NCI-H1930 (cell line): ENCODE measurements around the gene GCG.
A peak's percentile ranks its signal among the peaks of the same experiment; 100 is the strongest.

ENCODE experiments used
- DNase-seq, 2 experiments: peaks; one replicate each; lab custom pipeline; 2025; lab: John Stamatoyannopoulos, UW

The GCG gene

DNA sequence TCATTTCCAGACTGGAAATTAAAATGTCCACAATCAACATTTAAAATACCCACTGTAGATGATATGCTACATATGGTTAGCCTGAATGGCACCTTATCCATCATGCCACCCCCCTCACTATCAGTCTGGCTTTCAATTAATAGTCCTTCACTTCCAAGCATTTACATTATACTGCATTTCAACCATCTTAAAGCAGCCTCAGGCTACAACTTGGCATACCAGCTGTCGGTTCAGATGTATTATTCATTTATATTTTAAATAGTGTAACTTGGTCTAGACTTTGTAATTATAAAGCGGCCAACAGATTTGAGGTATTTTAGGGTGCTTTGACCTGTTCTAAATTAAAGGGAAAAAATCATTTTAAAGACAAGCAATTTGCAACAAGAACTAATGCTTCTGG, 2.6 kb downstream of the GCG start:
- no peak for DNase-seq

DNA sequence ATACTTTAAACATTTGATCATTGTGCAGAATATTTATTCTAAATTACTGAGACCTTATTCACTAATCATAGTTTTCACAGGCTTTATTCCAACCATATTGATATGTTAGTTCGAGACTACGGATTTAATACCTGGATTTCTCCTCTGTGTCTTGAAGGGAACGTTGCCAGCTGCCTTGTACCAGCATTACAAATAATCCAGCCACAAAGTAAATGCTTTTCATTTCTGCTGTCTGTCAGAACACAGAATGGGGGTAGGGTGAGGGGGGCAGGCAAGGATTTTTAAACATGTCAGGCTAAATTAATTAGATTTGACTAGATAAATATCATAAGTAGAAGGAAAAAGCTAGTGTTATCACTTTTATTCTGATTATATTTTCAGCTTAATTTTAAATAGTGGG, 3.1 kb downstream of the GCG start:
- no peak for DNase-seq

DNA sequence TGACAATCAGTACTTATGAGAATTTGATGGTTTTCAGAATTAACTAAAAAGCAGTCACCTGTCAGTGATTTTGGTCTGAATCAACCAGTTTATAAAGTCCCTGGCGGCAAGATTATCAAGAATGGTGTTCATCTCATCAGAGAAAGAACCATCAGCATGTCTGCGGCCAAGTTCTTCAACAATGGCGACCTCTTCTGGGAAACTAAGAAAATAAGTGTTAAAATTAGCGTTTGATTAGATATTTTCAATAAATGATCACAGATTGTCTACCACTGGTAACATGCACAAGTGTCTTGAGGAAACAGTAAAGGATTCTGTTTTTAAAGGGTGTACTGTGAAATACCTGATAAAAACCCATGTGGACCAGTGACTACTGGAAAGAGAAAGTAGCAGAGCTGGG, 8.1 kb downstream of the GCG start:
- DNase-seq: no peak

DNA sequence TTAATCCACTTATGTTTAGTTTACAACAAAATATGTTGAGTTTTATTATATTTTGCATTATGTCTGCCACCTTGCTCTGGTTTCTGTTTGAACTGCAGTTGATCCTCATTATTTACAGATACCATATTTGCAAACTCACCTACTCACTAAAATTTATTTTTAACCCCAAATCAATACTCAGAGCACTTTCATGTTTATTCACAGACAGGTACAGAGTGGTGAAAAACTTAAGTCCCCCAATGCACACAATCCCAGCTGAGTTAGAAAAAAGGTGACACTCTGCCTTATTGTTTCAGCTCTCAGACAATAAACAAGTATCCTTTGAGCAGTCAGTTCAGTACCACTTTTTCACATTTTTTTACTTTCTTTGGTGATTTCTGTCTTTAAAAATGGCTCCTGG, 13.7 kb downstream of the GCG start:
- no peak for DNase-seq

DNA sequence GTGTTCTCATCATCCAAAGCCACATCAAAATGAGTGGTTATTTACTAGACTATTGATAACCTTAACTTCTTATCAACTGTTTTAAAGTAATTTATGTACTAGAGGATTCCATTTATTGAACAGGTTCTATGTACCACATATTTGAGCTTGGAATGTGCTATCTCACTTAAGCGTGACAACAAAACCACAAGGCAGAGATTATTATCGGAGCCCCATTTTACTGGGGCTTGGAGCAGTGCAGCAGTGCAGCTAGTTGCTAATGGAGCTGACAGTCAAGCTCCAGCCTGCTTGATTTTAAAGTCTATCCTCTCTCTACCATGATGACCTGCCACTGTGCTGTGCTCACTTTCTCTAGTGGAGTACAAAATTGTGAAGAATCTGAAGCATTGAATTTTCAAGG, 24.6 kb downstream of the GCG start:
- no peak for DNase-seq

DNA sequence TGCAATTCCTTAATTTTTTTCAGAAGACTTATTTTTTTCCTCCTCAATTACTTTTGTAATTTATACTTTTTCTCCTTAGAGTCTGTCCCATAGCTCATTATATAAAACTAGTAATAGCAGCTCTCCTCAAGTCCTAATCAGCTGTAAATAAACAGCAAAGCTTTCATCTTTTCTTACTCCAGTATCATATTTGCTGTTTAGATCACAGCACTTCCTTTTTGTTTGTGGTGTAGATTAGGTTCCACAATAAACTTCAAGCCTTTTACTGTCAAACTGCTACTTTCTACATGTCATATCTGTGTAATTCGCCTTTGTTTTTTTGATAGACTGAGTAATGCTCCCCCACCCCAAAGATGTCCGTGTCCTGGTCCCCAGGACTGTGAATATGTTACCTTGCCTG, 25.5 kb downstream of the GCG start:
- no peak for DNase-seq

DNA sequence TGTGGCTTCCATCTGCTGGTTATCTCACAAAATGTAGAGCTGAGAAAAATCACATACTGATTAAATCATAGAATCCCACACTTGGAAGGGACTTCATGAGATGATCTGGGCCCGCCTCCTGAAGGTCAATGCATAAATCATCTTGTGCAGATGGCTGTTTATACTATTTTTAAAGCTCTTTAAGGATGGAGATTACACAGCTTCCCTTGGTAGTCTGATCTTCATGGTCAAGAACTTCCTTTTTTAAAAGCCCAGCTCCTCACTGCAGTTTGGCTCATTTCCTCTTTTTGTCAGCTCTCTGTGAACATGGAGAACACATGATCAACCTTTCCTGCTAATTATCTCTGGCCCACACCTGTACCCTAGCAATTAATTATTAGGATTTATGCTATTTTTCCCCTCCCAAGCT, 25.9 kb downstream of the GCG start:
- DNase-seq: no peak

DNA sequence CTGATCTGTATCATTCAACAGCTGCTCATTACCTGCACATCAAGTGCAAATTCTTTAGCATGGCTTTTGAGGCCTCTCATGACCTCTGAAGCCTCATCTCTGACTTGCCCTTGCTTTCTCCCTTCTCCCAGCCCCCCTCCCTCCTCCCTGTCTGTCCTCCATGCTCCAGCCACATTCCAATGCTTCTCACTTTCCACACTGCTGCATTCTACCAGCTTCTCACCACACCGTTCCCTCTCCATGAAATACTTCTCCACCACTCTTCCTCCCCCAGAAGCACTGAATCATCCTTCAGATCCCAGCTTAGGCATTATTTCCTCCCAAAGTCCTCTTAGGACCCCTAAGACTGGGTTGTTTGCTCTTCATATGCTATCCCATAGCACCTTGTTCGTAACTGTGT, 26.9 kb downstream of the GCG start:
- DNase-seq: no peak

DNA sequence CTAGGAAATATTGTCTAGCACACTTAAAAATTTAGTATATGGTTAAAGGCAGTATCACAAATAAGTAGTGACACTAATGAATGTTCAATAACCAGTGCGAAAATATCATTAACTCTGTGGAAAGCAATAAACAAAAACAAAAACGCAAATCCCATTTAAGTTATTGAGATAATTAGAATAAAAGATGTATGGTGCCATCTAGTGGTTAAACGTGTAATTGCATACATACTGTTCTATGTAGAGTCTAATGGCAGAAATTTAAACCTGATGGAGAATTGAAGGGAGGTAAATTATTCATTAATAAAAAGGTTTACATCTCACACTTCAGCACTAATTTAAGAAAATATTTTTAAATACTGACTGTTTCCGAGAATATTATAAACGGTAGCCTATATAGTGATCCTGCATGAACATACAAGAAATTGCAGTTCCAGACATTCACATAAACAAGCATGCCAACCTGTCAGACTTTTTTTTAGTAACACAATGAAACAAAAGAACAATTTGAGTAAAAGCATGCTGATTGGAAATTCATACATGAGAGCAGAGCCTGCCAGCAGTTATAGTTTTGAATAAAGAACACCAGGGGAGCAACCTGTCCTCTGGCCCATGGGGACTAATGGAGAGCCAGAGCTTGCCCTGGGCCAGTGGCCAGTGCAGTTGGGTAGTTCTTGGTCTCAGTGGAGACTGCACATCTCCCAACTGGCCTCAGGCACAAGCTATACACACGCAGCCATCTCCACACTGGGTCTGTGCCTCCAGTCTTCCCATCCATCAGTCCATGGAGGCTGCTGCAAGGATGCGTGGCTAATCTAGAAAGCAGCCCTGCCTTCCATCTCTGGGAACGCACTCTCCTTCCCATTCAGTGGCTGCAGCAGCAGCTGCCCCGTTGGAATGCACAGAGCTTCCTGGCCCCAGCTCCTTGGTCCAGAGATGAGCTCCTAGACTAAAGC, 28.0 kb downstream of the GCG start:
- peak; percentile 27 to 57 for DNase-seq

DNA sequence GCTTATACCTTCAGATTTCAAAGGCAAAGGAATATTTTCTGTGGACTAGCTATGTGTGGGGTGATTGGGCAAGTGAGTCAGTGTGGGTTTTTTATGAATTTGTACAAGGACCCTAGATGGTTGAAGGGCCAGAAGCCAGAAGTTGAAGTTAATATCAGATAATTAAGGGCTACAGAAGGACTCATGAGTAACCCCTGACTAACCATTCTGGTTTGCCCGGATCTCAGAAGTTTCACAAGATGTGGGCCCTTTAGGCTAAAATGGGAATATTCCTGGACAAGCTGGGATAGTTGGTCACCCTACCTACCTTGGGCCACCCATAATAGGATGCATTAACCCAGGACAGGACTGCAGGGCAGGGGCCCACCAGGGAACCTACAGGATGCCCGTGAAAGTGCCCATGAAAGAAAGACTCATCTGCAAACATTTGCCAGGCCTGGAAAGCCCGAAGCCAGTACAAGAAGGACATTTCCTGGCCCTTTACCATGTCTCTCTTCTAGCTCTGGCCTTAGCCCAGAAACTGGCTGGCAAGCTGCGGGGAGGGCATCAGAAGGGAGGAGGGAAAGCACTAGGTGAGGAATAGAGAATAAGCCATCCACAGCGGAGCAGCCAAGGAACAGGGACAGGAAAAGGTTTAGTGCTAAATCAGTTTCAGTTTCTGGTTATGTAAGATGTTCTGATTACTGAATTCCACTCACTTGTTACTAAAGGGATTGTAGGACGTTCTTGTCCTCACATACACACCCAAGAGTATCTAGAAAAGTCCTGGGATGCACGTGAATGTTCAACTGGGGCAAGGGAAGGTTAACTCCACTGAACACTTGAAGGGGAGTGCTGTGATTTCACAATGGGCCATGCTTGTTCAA, 33.6 kb downstream of the GCG start:
- no peak for DNase-seq

DNA sequence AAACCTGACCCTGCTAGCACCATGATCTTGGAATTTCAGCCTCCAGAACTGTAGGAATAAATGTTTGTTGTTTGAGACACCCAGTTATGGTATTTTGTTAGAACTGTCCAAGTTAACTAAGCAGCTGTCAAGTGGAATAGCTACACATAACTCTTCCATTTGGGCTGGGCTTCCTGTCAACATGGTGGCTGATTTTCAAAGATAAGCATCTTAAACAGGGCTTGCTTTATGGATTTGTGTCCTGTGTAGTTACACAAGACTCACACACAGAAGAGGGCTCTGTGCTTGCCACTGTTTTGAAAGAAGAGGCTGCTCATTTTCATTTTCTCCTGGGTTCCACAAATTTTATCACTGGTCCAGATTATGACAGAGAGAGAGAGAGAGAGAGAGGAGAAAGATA, 35.7 kb downstream of the GCG start:
- no peak for DNase-seq

DNA sequence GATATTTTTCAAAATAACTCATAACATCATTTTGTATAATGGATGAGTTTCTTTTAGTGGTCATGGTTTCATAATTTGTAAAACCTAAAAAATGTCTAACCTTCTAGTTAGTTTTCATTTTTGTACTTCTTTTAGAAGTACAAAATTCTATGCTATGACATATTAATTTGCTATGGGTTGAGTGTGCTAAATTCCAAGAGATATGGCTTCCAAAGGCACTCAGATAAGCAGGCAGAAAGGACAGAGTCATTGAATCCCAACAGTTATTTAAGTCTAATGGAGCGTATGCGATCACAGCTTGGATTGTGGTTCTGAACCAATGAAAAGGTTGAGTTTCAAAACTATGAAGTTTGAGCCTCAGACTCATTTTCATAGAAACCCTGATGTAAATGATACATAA, 37.0 kb downstream of the GCG start:
- no peak for DNase-seq

DNA sequence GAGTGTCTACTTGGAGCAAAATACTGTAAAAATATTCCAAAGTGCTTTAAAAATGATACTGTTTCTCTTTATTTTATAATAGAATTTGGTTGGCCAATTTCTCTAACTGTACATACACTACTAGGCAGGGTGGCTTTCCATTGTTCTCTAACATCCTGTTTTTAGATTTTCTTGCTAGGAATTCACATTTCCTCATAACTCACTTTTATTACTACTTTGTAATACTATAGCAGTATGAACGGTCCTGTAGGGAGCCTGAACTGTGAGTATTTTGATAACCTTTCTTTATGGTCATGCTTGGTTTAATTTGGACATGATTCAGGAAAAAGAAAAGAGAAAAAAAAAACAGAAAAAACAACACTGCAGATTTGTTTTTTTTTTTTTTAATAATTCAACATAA, 37.8 kb downstream of the GCG start:
- DNase-seq: no peak

DNA sequence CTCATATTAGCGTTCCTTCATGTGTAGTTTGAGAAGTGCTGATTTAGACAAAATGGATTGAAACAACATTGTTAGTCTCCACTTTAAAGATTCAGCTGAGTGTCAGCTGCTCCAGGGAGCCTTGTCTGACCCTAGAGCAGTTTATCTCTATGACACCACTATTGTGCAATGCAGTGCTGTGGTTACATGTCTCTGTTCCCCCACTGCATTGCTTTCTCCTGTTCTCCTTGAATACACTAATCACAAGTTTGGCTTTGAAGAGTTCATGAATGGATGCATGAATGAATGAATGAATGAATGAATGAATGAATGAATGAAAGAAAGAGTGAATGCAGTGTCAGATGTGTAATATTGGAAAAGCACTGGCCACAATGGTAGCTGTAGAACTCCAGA, 38.3 kb downstream of the GCG start:
- no peak for DNase-seq

DNA sequence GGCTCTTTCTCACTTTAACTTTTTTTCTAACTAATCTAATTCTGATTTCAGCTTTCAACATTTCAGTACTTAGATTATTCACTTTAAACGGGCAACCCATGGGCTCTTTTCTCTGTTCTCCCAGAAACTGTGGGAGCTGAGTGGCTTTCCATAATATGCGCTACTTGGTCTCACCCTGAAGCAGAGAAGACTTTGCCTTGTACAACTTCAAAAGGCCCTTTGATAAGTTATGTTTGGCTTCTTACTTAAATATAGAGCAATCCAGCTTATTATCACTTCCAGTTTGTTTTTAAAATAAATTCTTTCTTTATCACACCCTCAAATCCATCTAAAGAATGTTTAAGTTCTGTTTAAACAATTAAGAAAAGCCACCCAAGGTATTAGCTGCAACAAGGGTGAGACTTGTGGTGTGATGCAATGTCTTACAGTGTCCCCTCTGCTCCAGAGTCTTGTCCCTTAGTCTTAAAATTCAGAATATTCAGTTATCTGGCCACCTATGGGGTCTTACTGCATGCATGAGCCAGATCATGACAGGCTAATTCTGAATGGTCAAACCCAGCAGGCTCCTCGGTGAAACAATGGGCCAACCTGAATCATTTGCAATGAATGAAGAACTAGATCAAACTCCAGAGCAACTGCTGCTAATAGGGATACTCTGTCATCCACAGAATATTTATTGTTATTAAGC, 38.8 kb downstream of the GCG start:
- no peak for DNase-seq

DNA sequence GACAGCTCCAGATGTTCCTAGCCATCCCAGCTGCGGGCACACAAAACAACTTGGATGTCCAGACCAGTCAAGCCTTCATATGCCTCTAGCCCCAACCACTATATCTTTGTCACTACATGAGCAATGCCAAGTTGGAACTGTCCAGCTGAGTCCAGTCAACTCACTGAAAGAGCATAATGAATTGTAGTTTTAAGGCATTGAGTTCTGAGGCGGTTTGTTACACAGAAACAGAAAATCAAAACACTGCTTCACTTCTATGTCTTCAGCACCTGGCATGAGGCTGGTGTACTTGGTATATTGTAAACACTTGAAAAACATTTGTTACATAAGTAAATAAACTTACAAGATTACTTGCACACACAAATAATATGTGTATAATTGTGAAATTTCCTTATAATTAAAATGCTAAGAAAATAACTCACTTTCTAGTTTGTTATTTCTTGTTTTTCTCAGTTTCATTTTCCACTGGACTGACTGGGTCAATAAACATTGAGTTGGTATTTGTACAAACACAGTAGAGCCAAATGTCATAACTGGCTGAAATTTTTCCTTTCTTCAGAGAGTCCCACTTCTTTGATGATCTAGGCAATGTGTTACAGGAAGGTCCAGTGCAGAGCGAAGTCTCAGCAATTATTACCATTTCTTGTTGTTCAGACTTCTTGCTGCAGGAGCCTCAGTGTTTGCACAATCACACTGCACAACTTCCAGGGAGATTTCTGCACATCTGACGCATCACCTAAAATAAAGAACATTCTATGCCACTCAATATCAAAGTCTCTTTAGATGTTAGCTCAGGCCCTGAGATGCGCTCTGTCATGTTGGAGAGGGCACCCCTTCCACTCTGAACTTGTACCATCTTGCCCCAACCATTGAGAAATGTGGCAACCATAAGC, 39.8 kb downstream of the GCG start:
- no peak for DNase-seq

DNA sequence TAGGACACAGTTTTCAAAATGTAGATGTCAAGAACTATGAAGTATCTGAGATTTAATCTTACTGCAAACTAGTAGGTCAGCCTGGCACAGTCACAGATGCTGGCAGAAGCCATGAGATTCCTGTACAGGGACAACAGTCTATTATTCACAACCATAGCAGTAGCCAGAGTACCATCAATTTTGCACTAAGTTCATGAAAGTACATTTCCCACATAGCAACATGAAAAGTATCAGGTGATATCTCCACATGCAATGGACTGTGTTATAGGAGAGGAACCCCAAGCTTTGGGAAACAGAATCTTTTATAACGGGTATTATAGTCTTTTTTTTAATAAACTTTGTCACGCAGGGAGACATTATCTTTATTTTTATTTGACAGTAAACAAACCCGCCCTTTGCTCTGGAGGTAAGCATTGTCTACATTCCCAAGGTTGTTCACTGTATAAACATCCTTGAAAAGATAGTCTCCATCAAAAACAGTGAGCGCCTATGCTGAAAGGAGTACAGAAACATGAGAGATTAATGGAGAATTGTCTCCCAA, 44.6 kb downstream of the GCG start:
- no peak for DNase-seq

DNA sequence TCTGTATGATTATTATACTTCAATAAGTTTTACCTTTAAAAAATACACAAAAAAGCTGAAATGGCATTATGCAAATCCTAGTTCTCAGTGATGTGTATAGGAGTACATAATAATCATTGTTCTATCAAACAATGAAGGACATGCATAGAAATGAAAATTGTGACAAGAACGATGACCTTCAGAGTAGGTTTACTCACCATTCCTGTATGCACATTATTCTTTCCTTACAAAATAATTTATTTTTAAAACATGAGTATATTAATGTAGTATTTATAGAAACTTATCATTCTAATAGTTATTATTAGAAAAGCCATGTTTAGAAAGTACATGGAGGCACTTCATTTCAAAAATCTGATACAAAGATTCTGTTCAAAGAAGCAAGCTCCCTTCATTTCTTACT, 45.3 kb downstream of the GCG start:
- DNase-seq: no peak

DNA sequence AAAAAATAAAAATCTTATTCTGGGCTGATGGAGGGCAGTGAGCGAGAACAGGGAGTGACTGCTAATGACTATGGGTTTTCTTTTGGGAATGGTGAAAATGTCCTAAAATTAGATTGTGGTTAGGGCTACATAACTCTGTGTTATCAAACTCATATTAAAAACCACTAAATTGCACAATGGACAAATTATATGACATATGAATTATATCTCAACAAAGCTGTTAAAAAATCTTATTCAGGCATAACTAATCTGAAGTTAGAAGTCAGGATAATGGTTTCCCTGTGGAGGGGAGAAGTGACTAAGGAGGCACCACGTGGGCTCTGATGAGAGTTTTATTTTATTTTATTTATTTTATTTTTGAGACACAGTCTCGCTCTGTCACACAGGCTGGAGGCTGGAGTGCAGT, 45.9 kb downstream of the GCG start:
- no peak for DNase-seq

DNA sequence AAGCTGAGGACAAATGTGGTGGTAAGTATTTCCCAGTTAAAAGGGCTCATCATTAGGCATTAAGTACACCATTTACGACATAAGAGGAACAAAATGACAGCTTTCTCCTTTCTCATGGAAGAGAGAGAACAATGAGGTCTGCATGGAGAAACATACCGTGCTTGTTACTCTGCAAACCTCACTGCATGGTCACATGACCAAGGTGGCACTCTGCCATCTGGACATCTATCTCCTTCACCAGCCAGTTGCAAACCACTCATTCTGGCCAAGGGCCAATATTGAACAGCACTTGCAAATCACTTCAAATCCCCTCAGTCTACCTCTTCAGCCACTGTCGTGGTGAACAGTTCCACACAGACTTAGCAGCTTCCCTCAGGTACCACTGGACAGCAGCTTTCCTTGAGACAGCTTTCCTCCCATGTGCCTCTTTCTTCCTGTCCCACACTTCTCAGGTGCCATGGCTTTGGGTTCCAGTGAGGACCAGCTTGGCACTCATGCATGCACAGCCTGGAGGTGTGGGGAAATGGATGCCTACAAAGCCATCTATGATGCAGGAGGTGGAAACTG, 48.5 kb downstream of the GCG start:
- no peak for DNase-seq

DNA sequence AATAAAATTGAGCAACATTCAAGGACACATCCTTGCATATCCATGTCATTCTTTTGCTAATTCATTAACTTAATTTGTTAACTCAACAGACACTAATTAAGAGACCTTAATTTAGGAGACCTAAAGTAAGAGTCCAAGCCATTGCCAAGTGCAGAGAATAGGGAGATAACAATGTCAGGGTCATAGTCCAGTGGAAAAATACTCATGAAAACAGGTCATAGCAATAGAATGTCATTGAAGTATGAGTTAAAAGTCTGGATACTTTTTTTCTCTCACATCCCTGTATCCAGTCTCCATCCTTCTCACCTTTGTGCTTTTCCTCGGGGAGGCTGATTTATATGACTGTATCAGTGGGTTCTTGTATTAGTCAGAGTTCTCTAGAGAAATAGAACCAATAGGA, 51.5 kb downstream of the GCG start:
- DNase-seq: no peak
